HG02623 (cell line): ENCODE results near the gene CCL25.

ENCODE experiments used
- ATAC-seq: cut with Tn5 transposase; IDR thresholded peaks from one replicate; pipeline ENCODE4 v1.9.1; 2021; ENCODE audit warnings: moderate library complexity; ENCODE audit not compliant: unreplicated experiment

Gene CCL25

DNA sequence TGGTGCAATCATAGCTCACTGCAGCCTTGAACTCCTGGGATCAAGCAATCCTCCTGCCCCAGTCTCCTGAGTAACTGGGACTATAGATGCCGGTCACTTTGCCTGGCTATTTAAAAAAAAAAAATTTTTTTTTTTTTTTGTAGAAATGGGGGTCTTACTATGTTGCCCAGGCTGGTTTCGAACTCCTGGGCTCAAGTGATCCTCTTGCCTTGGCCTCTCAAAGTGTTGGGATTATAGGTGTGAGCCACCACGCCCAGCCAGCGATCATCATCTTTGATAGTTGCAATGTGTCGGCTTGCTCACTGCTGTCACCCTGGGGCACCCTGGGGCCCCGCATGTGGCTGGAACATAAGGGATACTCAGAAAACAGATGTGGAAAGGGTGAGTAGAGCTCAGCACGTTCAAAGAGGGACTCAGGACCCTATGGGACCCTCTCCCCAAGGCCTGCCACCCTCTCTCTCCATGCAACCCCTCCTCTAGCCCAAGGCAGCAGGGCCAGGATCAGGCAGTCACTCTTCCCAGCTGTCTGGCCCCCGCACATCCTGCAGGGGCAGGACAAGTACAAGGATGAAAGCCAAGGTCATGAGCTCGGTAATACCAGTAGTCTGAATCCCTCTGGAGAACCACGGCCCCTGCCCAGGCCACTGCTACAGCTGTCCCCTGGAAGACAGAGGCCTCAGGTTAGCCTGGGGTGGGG lies 6.5 kb upstream of the CCL25 start:
- no peak for ATAC-seq

DNA sequence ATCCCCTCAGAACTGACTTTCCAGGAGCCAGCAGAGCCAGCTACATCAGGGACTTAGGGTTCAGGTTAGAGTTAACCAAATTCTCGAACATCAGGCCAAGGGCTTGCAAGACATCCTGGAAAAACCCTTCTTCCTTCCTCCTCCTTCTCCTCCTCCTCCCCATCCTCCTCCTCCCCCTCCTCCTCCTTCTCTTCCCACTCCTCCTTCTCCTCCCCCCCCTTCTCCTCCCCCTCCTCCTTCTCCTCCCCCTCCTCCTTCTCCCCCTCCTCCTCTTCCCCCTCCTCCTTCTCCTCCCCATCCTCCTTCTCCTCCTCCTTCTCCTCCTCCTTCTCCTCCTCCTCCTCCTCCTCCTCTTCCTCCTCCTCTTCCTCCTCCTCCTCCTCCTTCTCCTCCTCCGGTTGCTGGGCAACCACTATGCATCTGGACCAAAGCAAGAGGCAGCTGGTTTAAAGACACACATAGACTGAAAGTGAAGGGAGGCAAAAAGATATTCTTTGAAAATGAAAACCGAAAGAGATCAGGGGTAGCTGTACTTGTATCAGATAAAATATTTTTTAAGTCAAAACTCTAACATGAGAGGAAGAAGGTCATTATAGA lies 5.9 kb upstream of the CCL25 start:
- no peak for ATAC-seq

DNA sequence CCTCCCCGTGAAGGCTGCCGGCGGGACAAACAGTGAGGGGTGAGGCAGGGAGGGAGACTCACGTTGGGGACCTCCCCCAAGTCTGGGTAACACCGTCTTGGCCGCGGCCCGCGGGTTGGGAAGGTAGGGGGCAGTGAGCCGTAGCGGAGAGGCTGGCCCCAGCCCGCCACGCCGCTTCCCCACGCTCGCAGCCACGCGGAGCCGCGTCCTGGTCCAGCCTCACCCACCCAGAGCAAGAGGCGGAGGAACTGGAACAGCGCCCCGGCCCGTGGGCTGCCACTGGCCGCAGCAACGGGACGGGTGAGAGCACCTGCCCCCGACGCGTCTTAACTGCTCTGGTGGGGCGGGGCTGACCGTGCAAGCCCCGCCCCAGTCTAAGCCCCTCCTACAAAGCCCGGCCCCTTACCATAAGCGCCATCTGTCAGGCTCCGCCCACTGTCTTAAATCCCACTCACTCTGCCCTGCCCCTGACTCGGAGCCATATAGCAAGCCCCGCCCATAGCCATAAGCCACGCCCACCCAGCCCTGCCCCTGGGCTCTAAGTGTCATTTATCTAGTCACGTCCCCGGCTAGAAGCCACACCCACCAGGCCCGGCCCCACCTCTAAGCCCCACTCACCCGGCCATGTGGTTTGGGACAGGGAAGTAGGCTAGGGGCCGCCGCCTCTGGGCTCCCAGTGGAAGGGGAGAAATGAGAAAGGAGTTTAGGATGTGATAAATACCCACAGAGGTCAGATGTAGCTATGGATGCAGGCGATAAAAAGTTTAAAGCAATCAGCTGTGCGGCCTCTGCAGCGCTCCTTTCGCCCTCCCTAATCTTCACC lies 2.1 kb upstream of the CCL25 start:
- peak; percentile 74 for ATAC-seq

DNA sequence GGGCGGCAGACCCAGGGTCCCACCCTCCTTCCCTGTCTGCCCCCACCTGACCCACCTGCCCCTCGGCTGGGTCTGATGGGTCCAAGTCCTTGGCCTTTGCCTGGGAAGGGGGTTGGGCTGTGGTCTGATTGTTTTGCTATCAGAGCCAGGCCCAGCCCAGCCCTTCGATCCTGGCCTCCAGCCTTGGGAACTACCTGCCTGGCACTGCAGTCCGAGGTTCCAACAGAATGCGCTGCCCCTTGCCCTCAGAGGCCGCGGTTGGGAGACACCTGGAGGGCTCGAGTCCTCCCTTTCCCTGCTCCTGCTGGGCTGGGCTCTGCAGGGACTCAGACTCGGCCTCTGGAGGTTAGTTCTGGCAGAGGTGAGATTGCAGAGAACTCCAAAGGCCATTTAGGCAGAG lies 1.6 kb downstream of the CCL25 start:
- ATAC-seq = no peak

DNA sequence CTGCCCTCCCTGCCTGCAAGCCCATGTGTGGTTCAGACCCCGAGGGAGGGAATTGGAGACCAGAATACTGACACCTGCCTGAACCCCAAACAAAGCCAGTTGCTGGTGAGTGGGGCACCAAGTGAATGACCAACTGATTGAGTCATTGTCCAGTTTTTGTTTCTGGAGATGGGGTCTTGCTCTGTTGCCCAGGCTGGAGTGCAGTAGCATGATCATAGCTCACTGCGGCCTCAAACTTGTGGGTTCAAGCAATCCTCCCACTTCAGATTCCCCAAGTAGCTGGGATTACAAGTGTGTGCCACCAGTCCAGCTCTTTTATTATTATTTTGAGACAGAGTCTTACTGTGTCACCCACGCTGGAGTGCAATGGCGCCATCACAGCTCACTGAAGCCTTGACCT lies 4.0 kb downstream of the CCL25 start:
- no peak for ATAC-seq

DNA sequence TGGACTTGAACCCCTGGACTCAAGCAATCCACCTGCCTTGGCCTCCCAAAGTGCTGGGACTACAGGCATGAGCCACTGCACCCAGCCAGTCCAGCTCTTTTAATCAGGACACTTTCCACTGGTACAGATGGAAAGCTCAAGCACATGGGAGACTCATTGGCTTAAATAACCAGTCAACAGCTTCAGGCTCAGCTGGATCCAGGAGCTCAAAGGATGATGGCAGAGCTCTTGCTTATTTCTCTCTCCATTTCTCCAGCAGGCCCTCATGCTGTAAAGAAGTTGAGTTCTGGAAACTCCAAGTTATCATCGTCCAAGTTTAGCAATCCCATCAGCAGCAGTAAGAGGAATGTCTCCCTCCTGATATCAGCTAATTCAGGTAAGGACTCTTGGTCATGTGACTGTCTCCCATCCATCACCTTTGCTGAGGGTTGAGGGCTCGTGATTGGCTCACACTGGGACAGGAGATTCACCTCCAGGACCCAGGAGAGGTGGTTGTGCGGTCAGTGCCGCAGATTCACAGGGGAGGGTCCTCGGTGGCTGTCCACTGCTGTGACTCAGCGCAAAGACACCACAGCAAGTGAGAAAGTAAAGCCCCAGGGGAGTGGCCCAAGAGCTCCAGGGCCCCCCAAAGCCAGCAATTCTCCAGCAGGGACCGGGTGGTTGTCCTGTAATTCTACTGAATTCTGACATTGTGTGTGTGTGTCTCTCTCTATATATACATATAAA lies 5.1 kb downstream of the CCL25 start:
- no peak for ATAC-seq

DNA sequence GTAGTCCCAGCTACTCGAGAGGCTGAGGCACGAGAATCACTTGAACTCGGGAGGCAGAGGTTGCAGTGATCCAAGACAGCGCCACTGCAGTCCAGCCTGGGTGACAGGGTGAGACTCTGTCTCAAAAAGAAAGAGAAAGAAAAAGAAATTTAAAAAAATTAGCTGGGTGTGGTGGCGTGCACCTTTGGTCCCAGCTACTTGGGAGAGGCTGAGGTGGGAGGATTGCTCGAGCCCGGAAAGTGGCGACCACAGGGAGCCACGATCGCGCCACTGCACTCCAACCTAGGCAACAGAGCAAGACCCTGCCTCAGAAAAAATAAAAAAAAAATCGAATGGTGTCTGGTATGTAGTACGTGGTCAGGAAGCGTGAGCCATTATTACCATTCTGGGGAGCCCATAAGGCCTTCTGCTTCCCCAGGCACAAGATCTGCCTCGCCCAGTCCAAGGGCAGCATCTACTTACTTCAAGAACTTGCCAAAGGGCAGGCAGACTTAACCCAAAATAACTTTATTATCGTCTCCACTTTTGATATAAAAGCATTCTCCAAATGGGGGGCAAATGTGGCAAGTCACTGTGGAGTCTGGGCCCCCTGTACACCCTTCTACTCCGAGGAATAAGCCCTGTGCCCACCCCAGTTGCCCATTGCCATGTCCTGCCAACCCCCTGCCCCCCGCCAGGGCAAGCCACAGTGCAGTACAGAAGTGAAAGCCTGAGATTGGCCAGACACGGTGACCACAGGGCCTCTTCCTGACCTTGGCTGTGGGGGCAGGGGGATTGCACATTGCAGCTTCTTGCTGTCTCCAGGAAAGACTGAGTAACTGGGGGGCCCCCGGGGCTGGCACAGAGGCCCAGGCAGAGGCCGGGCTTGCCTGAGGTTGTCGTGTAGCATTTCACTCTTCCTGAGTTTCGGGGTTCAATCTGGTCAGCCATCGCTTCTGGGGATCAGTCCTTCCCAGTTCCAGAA lies 12.6 kb downstream of the CCL25 start:
- no peak for ATAC-seq

DNA sequence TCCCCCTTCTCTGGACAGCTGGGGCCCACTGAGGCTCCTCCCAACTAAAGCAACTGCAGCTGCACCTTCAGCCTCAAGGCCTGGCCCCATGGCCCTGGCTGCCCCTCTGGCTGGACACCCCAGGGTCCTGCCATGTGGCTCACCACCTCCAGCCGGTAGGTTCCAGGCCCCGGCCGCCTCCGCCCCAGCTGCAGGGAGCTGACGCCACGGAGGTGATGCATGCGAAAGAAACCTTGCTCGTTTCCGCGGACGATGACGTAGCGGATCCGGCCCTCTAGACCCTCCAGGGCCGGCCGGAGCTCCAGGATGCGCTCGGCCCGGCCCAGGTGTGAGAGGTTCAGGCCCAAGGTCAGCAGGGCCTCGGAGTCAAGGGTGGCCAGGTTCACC lies 13.3 kb downstream of the CCL25 start:
- ATAC-seq = no peak

DNA sequence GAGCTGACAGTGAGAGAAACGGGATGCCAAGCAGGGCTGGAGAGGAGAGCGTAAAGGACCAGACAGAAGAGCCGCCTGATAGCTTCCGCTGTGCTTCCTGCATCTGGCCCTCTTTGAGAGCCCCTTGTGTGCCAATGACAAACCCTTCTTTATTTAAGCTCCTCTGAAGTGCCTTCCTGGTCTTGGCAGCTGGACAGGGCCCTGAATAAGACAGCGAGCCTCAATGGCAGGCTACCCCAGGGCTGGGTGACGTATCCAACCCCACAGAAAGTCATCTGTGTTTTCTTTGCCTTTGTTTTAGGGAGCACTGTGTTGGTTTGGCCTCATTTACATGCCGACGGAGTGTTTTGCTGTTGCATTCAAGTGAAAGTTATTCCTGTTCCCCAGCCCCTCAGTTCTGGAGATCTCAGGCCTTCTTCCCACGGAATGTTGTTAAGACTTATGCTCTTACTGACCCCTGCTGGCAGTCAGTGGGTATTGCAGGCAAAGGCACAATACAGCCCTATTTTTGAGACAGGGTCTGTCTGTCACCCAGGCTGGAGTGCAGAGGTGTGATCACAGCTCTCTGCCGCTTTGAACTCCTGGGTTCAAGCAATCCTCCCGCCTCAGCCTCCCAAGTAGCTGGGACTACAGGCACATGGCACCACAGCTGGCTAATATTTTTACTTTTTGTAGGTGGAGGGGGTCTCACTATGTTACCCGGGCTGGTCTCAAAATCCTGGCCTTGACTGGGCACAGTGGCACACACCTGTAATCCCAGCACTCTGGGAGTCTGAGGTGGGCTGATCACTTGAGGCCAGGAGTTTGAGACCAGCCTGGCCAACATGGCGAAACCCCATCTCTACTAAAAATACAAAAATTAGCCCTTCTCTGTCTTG lies 16.8 kb downstream of the CCL25 start:
- ATAC-seq = no peak

DNA sequence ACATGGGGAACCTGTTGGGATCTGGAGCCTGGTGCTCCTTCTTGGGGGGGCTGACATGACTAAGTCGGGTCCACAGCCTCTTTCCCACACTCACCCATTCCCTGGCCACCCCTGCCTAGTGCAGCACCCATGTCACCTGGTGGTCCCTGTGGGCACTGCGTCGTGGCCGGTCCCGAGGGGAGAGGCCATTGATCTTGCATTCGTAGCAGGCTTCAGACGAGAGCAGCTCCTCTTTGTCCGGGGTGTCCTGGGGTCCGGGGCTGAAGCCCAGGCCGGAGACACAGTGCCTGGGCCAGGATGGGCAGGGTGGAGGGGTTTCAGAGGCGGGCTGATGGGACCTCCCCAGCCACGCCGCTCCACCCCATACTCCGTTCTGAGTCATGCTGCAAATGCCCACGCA lies 19.4 kb downstream of the CCL25 start:
- ATAC-seq = no peak

DNA sequence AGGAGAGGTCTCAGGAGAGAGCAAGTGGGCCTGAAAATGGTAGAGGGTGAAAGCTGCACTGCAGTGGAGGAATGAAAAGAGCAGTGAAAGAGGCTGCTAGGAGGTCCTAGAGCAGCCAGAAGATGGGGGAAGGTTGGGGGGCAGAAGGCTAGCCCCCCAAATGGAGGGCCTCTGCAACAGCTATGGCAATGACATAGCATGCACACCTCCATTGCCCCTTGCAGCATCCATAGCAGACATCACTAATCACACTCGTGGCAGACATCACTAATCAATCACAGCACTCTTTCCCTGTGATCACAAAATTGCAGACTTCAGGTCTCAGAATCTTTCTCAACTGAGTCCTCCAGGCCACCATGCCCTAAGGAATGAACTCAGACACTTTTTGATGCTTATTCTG lies 21.9 kb downstream of the CCL25 start:
- ATAC-seq = no peak

DNA sequence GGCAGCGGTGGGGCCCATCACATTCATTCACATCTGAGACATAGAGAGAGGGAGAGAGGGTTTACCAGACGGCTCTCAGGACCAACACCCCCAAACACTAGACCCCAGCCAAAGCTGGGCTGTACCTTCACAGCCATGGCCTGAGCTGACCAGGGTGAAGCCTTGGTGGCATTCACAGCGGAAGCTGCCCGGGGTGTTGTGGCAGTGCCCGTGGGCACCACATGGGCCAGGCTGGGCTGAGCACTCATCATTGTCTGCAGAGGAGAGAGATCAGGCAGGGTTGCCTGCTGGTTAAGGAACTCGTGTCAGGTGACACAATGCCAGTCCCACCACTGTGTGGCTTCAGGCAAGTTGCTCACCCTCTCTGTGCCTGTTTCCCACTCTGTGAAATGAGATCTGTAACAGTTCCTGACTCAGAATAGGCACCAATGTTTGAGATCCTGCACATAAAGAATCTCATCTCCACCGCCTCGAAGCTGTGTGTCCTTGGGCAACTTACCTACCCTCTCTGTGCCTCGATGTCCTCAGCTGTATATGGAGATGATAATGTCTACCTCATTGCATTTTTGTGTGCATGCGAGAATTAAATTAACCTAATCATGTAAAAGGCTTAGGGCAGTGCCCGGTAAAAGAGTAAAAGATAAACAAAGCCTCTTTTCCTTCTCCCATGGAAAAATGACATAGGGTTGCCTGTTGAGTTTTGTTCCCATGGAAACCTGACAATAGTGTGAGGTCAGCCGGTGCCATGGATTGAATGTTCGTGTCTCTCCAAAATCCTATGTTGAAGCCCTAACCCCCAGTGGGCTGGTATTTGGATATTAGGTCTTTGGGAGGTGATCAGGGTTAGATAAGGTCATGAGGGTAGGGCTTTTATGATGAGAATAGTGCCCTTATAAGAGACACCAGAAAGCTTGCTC lies 22.9 kb downstream of the CCL25 start:
- ATAC-seq = no peak

DNA sequence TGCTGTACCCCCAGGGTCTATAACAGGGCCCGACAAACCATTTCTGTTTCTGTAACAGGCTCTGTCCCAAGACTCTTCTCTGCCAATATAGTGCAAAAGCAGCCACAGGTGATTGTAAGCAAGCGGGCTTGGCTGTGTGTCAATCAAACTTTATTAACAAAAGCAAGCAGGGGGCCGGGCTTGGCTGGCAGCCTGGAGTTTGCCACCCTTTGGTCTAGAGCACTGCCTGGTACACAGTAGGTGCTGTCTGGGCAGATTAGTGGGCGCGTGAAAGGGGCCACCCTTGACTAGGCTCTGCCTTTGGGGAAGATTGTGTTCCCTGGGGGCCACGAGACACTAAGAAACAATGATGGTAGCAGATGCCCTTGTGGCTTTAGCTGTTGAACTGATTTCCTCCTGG lies 27.4 kb downstream of the CCL25 start:
- no peak for ATAC-seq

DNA sequence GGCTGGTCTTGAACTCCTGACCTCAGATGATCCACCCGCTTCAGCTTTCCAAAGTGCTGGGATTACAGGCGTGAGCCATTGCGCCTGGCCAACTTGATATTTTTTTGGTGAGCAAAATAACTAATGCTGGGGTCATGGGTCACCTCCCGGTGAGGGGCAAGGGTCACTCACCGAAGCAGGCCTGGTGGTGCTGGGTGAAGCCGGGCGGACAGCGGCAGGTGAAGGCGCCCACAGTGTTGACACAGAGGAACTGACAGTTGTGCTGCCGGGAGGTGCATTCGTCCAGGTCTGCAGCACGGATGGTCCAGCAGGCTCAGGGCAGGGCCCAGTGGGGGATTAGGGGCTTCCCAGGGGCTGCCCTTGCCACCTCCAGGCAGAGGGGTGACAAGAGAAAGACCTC lies 28.3 kb downstream of the CCL25 start:
- ATAC-seq = no peak

DNA sequence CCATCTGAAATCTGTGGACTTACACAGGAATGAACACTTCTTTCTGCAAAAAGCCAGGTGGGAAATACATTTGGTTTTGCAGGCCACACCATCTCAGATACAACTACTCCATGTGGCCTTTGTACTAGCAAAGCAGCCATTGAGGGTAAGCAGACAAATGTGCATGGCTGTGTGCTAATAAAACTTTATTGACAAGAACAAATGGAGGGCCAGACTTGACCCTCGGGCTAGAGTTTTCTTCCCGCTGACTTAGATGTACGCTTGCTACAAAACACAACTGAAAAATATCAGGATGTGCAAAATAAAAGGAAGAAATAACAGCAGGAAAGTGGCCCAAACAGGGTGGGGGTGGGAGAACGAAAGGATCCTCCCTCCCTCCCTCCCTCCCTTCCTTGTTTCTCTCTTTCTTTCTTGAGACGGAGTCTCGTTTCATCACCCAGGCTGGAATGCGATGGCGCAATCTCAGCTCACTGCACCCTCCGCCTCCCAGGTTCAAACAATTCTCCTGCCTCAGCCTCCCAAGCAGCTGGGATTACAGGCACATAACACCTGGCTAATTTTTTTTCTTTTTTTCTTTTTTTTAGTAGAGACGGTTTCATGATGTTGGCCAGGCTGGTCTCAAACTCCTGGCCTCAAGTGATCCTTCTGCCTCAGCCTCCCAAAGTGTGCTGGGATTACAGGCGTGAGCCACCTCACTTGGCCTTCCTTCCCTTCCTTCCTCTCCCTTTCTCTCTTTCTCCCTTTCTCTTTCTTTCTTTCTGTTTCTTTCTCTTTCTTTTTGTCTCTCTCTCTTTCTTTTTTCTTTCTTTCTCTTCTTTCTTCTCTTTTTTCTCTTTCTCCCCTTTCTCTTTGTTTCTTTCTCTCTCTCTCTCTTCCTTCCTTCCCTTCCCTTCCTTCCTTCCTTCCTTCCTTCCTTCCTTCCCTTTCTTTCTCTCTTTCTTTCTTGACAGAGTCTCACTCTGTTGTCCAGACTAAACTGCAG lies 29.3 kb downstream of the CCL25 start:
- ATAC-seq = no peak

DNA sequence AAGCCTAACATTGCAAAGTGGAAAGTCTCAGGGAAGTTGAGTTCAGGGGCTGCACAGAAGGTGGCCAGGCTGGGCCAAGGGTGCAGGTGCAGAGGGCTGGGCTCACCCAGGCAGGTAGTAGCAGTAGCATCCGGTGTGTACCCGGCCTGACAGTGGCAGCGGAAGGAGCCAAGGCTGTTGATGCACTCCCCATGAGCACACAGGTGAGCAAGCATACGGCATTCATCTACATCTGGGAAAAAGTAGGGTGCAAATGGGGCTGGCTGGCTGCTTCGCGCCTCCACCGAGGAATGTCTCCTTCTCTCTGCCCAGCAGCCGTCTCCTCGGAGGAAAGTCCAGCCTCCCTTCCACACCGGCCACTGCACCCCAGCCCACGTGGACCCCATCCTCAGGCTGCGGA lies 30.6 kb downstream of the CCL25 start:
- ATAC-seq = no peak

DNA sequence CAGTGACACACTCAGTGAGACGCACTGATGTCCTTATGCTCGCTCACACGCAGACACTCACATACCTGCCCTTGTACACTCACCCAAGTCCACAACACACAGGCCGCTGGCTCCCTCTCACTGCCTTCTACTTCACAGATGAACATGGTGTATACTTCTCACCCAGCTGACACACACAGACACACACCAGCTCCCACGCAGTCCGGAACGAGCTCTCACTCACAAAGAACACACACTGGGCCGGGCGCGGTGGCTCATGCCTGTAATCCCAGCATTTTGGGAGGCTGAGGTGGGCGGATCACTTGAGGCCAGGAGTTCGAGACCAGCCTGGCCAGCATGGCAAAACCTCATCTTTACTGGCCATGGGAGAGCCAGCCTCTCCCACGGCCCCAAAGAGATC lies 31.6 kb downstream of the CCL25 start:
- ATAC-seq = no peak
